HG02571 (cell line): Measurements from ENCODE around the gene LRRC8A.
A peak's percentile ranks its signal among the peaks of the same experiment; 100 is the strongest.
"Not testable (repeated sequence)": the region's sequence is repeated elsewhere in the genome, so short reads cannot be mapped to it uniquely, and the experiment has no call there.

Experiments
- ATAC-seq: cut with Tn5 transposase; IDR thresholded peaks from one replicate; pipeline ENCODE4 v1.9.1; 2021; ENCODE audit warnings: mild to moderate bottlenecking, moderate library complexity; ENCODE audit not compliant: unreplicated experiment

The LRRC8A gene

DNA sequence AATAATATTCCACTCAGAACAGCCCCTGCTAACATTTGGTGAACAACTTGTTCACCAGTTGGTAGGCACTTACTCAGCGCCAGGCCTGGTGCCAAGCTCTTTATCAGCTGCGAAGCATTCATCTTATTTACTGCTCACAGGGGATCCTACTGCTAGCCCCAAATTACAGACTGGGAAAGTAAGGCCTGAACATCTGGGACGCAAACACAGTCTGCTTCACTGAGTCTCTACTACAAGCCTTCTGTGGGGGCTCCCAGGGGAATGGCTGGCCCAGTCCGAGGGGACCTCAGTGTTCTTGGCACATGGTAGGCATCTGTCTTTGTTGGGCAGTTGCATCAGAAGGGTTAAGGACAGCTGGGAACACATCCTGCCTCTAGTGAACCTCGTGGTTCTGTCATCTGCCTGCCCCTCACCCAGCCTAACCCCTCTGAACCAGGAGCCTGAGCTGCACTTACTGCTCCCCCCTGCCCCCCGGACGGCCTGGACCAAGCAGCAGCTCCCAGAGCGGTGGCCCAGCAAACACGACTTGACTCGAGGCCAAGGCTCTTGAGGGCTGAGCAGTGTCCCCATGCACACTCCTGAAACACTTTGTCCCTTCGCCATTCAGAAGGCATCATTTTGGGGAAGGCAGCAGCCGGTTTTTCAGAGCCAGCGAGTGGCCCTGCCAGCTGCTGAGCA lies 38.6 kb downstream of the LRRC8A start, which contains the start of gene PHYHD1:
PHYHD1 (plus strand) TSS at position 602 of the 678 bp plus-strand sequence. CDS start 1,342 bp downstream, outside the sequence.
- ATAC-seq, result no peak

DNA sequence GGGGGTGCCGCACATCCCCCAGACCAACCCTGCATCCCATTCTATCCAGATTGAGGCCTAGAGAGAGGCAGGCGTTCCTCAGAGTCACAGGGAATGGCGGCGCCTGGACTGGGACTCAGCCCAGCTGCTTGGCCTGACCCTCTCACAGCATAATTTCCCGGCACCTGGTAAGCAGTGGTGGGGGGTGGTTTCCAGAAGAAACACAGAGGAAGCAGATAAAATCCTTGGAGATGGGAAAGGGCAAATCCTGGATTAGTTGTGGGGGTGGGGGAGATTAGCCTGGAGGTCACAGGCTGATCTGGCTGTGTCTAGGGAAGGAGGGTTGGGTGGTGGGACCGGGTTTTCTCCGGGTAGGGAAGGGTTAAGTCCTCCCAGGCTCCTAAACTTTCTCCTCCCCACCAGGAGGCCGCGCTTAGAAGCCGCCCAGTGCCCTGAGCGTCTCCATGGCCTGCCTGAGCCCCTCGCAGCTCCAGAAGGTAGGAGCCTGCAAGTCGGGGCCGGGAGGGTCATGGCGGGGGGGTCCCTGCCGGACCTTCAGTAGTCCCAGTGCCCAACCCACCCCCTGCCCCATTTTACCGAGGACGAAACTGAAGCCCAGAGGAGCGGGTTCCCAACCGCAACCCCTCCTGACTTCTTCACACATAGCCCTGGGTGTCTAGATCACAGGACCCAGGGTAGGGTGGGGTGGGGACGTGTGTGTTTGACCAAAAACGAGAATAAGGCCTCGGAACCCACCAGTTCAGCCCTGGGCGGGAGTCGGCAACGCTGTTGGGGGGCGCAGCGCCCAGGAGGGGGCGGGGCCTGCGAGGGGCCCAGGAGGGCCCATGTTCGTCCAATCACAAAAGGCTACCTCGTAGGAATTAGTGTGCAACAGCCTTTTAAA lies 40.2 kb downstream of the LRRC8A start:
- no peak for ATAC-seq

- ATAC-seq, result no peak
Observed at GRCh38 chr9:128923493-128923883, 41.6 kb downstream of the LRRC8A start.

DNA sequence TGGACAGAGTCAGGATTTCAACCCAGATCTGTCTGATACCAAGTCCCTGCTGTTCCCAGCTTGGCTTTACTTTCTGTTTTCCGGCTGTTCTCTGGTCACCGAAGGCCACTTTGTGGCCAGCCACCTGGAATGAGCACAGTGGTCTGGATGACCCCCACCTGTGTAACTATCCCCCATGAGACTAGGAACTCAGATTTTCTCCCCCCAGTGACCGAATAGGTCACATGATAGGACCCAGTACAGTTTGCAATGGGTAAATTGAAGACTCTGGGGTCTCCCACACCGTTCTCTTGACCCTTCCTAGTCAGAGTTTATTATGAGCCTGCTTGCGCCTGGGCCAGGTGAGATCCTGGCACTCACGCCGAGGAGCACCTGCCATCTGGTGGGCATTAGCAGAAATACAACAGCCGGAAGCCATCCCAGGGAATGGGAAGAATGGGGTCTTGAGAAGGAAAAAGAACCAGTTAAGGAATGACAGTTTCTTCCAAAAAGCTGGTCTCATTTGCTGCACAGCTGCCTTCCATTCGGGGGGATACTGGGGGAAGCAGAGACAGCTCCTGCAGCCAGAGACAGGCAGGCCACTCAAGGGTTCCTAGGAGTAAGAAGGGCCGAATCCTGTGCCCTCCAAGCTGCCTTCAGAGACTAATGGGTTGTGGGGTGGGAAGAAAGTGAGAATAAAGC lies 45.9 kb downstream of the LRRC8A start:
- no peak for ATAC-seq

- no peak for ATAC-seq
Observed at GRCh38 chr9:128928624-128929023, 46.7 kb downstream of the LRRC8A start.

GRCh38 chr9:128929560-128929959 lies 47.6 kb downstream of the LRRC8A start:
- no peak for ATAC-seq

- no peak for ATAC-seq
Observed at GRCh38 chr9:128933731-128934130, 51.8 kb downstream of the LRRC8A start.

- ATAC-seq, result no peak
Observed at GRCh38 chr9:128936171-128936865, 54.4 kb downstream of the LRRC8A start.

- ATAC-seq, result no peak
Observed at GRCh38 chr9:128937310-128938165, 55.6 kb downstream of the LRRC8A start.

DNA sequence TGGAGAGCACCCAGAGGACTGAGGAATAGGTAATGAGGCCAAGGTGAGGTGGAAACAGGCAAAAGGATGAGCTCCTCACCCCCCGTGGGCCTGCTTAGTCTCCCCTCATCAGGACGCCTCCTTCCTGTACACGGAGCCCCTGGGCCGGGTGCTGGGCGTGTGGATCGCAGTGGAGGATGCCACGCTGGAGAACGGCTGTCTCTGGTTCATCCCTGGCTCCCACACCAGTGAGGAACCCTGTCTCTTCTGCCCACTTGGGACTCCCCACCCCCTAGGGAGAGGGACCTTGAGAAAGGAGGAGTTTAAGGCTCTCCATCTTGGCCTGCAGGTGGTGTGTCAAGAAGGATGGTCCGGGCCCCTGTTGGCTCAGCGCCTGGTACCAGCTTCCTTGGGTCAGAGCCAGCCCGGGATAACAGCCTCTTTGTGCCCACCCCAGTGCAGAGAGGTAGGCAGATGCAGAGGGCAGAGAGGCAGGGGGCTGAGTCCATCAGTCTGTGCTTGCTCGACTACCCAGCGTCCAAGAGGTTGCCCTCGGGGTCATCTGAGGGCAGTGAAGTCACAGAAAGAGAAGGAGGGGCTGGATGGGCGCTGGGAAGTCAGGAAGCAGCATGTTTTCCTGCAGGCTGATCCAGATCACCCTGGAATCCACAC lies 58.5 kb downstream of the LRRC8A start:
- ATAC-seq, result no peak

DNA sequence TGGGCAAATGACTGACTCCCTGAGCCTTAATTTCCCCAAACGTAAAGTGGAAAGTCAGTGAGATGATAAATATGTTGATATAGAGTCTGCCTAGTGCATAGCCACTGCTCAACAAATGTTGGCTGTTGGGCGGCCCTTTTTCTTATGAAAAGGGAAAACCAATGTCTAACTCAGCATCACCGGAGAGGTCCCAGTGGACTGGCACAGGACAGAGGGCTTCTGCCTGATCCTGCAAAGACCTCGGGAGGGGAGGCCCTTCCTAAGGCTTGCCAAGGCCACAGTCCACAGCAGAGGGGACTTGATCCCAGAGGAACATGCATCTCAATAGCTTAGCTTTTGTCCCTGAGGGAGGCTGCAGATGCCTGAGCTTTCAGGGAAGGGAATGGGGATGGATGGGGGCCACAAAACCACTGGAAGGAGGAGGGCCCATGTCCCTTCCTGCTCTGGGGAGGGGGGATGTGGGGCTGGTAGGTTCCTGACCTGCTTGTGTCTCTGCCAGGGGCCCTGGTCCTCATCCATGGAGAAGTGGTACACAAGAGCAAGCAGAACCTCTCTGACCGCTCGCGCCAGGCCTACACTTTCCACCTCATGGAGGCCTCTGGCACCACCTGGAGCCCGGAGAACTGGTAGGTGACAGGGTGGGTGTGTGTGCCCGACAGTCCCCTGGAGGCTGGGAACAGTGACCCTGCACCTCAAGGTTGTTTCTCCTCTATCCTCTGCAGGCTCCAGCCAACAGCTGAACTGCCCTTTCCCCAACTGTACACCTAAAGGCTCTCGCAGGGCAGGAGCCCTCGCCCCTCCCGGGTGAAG lies 59.2 kb downstream of the LRRC8A start:
- ATAC-seq, result no peak

GRCh38 chr9:128943832-128944620 lies 62.1 kb downstream of the LRRC8A start:
- ATAC-seq, result no peak

- ATAC-seq, result not testable (repeated sequence)
Observed at GRCh38 chr9:128944966-128945365, 63.0 kb downstream of the LRRC8A start.

DNA sequence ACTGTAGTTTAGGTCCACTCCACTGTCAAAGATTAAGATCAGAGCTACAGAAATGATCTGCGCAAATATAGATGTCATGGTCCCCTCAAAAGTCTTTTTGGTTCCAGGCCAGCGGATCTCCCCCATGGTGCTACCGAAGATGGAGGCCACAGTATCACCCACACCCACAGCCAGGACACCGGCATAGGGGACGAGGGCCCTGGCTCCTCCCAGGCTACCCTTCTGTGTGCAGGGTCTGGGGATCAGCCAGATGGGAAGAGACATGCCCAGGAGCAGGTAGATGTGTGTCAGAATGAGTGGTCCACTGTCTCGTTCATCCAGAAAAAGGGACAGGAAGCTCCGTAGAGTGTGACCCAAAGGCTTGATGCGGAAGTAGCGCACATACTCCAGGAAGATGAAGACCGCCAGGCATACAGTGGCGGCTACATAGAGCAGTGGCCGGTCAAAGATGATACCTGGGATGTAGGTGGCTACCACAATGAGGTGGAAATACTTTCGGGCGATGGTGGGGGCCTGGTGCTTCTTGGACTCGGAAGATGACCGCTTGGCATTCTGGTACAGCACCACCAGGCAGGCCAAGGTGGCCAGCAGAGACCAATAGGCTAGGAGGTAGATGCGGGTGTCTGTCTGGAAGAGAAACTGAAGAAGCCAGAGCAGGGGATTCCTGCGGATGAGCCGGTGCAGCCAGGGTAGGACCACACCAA lies 64.0 kb downstream of the LRRC8A start:
- no peak for ATAC-seq

DNA sequence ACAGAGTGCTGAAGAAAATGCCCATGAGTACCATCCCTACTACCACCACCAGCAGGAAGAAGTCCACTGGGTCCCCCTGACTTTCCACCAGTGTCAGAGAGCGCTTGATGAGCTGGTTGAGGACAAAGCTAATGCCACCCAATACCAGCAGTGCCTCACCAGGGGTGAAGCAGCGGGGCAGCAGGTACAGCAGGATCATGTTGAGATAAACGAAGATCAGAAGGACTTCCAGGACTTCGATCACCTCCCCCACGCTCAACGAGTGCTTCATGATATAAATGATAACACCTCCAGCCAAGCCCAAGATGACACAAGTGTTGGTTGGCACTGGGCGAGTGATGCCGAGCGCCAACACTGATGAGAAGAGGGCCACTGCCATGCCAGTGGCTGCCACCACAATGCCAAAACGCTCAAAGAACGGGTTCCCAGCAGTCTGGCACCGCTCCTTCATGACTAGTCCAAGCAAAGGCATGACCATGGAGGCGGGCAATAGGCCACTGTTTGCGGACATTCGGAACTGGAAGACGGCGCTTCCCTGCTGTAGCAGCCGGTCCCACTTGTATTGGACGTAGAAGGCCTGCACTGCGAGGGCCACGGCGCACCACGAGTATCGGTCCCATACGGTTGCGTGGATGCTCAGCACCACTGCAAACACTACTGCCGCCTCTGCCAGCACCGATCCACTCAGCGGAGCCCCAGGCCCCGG lies 64.8 kb downstream of the LRRC8A start:
- peak; percentile 6 for ATAC-seq

DNA sequence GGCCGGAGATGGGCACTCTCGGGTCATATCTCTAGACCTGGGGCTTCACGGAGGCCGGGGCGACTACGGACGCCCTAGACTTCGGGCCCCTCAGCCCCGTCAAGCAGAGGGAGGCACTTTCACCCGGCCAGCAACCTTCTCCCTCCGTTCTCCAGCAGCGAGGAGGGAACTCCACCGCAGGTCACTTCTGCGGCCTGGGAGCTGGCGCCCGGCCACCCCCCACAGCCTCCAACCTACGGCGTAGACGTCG lies 65.3 kb downstream of the LRRC8A start:
- no peak for ATAC-seq
